ENCODE results near the gene GP5. TPM values are rescaled to one million over a fixed set of nuclear protein-coding genes. Genes with fewer than 3 reads are reported as not detected.

Gene GP5
- total and polyA plus RNA-seq, 8 donors = 0.05 to 0.06 TPM; not detected in 6

DNA sequence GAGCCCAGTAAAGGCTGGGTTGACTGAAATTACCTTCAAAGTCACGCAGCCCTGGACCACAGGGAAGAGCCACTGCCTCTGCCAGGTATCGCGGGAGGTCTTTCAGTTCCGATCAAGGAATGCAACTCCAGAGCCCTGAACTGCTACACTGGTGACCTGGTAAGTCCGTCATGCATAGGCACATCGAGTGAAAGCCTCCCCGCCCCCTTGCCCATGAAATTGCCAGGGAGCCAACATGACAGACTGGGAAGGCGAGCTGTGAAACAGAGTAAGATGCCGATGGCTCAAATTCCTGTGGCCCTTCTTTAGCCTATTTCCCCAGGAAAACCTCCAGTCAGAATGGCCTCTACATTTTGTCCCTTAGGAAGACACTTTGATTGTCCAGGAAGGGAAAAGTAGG is 2.3 kb upstream of the GP5 start:
- H3K9me3 ChIP-seq = no peaks in the 10 kb centered on the region
- DNase-seq (no peak), ATAC-seq (no peak), FAIRE-seq (no peak)
- H3K4me1 ChIP-seq = peaks cover 0 to 15% (median 0%) of the 10 kb centered on the region in 3 donors
- 76 to 77% methylated on average over 9 of the region's 9 CpGs for WGBS, 2 donors
- TF ChIP-seq, protein P1, sequence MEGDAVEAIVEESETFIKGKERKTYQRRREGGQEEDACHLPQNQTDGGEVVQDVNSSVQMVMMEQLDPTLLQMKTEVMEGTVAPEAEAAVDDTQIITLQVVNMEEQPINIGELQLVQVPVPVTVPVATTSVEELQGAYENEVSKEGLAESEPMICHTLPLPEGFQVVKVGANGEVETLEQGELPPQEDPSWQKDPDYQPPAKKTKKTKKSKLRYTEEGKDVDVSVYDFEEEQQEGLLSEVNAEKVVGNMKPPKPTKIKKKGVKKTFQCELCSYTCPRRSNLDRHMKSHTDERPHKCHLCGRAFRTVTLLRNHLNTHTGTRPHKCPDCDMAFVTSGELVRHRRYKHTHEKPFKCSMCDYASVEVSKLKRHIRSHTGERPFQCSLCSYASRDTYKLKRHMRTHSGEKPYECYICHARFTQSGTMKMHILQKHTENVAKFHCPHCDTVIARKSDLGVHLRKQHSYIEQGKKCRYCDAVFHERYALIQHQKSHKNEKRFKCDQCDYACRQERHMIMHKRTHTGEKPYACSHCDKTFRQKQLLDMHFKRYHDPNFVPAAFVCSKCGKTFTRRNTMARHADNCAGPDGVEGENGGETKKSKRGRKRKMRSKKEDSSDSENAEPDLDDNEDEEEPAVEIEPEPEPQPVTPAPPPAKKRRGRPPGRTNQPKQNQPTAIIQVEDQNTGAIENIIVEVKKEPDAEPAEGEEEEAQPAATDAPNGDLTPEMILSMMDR (IDR thresholded peaks at IDR 0.05) = no peak
- intact Hi-C loops (cut with DNase I) = no loop called here
- no peaks in the 10 kb centered on the region for H3K36me3 ChIP-seq
- peaks cover 0 to 6% (median 0%) of the 10 kb centered on the region in 4 donors for H3K27me3 ChIP-seq
- no peak overlapping the region for H3K4me3 ChIP-seq
- no peak overlapping the region for H3K27ac ChIP-seq

DNA sequence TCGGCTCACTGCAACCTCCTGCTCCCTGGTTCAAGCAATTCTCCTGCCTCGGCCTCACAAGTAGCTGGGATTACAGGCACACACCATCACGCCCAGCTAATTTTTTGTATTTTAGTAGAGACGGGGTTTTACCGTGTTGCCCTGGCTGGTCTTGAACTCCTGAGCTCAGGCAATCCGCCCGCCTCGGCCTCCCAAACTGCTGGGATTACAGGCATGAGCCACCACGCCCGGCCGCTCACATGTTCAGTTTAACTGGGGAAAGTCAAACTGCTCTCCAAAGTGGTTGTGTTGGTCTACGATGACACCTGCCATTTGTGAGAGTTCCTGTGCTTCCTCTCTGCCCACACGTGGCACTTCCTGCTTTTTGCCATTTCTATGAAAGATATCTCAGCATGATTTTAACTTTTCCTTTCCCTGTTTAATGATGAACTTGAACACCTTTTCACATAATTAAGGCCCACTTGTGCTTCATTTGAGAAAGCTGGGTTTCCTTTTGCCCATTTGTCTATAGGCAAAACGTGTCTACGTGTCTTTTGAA is 877 bp upstream of the GP5 start:
- H3K27me3 ChIP-seq = peaks cover 0 to 6% (median 0%) of the 10 kb centered on the region in 4 donors
- FAIRE-seq (no peak), ATAC-seq (no peak), DNase-seq (no peak)
- H3K27ac ChIP-seq = no peak overlapping the region
- intact Hi-C loops (cut with DNase I) = loop anchor here in 1 of 3 donors (5.0 kb wide), 1 partner anchor 63 kb away; no protein-coding TSS in a partner anchor
- no peaks in the 10 kb centered on the region for H3K9me3 ChIP-seq
- no peak overlapping the region for H3K4me3 ChIP-seq
- TF ChIP-seq, protein P1 (IDR thresholded peaks at IDR 0.05) = no peak
- H3K36me3 ChIP-seq = no peaks in the 10 kb centered on the region
- WGBS, 2 donors = 83 to 84% methylated on average over 15 of the region's 15 CpGs
- peaks cover 0 to 15% (median 0%) of the 10 kb centered on the region in 3 donors for H3K4me1 ChIP-seq

DNA sequence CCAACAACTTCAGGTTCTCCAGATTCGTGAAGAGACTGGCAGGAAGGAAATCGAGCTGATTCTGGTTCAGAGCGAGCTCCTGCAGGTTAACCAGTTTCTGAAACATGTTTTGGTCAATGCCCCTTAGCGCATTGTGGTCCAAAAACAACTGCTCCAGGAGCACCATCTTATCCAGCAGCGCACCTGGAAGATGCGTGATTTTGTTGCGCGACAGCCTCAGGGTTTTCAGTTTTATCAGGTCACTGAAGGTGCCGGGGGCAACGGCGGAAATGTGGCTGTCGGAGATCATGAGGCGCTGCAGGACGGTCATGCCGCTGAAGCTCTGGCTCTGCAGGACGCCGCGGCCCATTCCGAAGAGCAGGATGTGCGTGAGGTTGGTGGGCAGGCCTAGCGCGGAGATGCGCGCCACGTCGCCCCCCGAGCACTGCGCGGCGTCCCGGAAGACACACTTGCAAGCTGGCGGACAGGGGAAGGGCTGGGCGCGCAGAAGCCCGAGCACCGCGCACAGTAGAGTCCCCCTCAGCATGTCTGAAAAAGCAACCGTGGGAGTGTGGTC is 1.2 kb downstream of the GP5 start:
- H3K27ac ChIP-seq = no peak overlapping the region
- intact Hi-C loops (cut with DNase I) = loop anchor here in 1 of 3 donors (5.0 kb wide), 1 partner anchor 61 kb away; no protein-coding TSS in a partner anchor
- TF ChIP-seq, protein P1 (IDR thresholded peaks at IDR 0.05) = no peak
- H3K27me3 ChIP-seq = peaks cover 0 to 6% (median 0%) of the 10 kb centered on the region in 4 donors
- ATAC-seq = peak in 3 of 4 donors; percentile 29 to 47 (median 40)
- 5 to 7% methylated on average over 38 of the region's 38 CpGs for WGBS, 2 donors
- no peaks in the 10 kb centered on the region for H3K36me3 ChIP-seq
- DNase-seq = no peak
- no peaks in the 10 kb centered on the region for H3K9me3 ChIP-seq
- peak overlapping the region in 1 of 4 donors; percentile 27 for H3K4me3 ChIP-seq
- FAIRE-seq = no peak
- peaks cover 0 to 8% (median 0%) of the 10 kb centered on the region in 3 donors for H3K4me1 ChIP-seq

DNA sequence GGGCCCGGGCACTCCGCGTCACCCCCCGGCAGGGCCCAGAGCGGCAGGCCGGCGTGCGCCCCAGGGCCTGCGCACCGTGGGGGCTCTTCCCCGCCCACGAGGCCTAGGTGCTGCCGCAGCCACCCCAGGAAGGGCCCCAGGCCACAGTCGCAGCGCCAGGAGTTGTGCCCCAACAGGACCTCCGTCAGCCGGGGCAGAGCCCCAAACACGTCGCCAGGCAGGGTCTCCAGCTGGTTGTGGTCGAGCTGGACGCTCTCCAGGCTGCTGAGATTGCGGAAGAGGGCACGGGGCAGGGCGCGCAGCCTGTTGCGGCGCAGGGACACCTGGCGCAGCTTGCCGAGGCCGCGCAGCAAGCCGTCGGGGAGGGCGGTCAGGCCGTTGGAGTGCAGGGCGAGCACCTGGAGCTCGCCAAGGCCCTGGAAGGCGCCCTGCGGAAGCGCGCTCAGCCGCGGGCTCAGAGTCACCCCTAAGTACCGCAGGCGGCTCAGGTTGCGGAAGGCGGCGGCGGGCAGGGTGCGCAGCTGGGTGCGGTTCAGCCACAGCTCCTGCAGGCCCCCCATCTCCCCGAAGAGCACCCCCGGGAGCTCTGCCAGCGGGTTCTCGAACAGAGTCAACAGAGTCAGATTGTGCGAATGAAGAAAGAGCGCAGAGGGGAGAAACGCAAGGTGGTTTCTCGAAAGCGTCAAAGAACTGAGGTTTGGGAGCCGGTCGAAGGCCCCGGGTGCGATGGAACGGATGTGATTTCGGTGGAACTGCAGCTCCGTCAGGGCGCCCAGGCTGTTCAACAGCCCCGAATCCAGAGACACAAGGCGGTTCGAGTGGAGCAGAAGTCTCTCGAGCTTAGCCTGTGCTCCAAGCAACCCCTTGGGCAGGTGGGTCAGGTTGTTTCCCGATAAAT is 2.0 kb downstream of the GP5 start:
- Histone ChIP-seq H3K27ac (no peak overlapping the region), H3K36me3 (no peaks in the 10 kb centered on the region), H3K4me3 (peak overlapping the region in 1 of 4 donors; percentile 27), H3K27me3 (peaks cover 0 to 6% (median 0%) of the 10 kb centered on the region in 4 donors), H3K9me3 (no peaks in the 10 kb centered on the region), H3K4me1 (peaks cover 0 to 8% (median 0%) of the 10 kb centered on the region in 3 donors)
- WGBS, 2 donors = 14 to 18% methylated on average over 66 to 73 of the region's 73 CpGs
- TF ChIP-seq, protein P1 (IDR thresholded peaks at IDR 0.05) = no peak
- DNase-seq = no peak
- no peak for FAIRE-seq
- ATAC-seq = peak in 3 of 4 donors; percentile 39 to 77 (median 47)
- intact Hi-C loops (cut with DNase I) = loop anchor here in 1 of 3 donors (5.0 kb wide), 1 partner anchor 60 kb away; no protein-coding TSS in a partner anchor
